Ishikawa (cell line): ENCODE data around the gene CES3.

ENCODE experiments used
- RAD21 ChIP-seq: IDR thresholded peaks from 2 replicates; pipeline ENCODE4 v1.6.1; 2012; ENCODE audit warnings: low read depth
- TCF12 ChIP-seq: IDR thresholded peaks from 2 replicates; pipeline ENCODE4 v1.6.1; 2012; ENCODE audit warnings: low read depth
- YY1 ChIP-seq: IDR thresholded peaks from 2 replicates; pipeline ENCODE4 v1.6.1; 2012; ENCODE audit warnings: low read depth

DNA sequence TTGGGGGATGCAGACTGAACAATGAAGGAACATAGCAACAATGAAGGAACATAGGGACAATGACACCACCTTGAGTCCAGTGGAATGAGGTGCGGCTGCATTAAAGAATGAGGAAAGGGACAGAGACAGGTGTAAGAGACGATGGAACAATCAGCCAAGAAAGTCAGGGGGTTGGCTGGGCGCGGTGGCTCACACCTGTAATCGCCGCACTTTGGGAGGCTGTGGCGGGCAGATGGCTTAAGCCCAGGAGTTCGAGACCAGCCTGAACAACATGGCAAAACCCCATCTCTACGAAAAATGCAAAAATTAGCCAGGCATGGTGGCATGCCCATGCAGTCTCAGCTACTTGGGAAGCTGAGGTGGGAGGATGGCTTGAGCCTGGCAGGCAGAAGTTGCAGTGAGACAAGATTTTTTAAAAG is 54.3 kb downstream of the CES3 start:
- TF ChIP-seq RAD21 (peak; percentile 76), YY1 (no peak), TCF12 (no peak)
